DMS153 treated with DMSO at 0.1 percent for 48 hours (cell line): ENCODE measurements around the gene UBE2G2.
A peak's percentile ranks its signal among the peaks of the same experiment; 100 is the strongest.

ENCODE experiments used
- DNase-seq: peaks from one replicate; lab custom pipeline; 2025; ENCODE audit not compliant: unreplicated experiment; lab: John Stamatoyannopoulos, UW

Gene UBE2G2

DNA sequence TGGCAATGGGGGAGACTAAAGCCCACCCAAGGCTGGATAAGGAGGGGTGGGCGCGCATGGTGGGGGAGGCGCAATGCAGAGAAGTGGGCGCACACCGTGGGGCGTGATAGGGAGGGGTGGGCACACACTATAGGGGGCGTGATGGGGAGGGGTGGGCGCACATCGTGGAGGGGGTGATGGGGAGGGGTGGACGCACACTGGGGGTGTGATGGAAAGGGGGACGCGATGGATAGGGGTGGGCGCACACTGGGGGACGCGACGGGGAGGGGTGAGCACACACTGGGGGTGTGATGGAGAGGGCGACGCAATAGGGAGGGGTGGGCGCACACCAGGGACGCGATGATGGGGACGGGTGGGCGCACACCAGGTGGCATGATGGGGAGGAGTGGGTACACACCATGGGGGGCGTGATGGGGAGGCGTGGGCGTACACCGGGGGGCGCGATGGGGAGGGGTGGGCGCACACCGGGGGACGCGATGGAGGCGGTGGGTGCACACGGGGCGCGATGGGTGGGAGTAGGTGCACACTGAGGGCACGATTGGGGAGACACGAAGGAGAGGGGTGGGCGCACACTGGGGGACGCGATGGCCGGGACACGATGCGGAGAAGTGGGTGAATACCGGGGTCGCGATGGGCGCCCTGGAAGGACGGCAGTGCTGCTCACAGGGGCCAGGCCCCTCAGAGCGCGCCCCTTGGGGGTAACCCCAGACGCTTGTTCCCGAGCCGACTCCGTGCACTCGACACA, 15.3 kb upstream of the UBE2G2 start:
- DNase-seq, result no peak

DNA sequence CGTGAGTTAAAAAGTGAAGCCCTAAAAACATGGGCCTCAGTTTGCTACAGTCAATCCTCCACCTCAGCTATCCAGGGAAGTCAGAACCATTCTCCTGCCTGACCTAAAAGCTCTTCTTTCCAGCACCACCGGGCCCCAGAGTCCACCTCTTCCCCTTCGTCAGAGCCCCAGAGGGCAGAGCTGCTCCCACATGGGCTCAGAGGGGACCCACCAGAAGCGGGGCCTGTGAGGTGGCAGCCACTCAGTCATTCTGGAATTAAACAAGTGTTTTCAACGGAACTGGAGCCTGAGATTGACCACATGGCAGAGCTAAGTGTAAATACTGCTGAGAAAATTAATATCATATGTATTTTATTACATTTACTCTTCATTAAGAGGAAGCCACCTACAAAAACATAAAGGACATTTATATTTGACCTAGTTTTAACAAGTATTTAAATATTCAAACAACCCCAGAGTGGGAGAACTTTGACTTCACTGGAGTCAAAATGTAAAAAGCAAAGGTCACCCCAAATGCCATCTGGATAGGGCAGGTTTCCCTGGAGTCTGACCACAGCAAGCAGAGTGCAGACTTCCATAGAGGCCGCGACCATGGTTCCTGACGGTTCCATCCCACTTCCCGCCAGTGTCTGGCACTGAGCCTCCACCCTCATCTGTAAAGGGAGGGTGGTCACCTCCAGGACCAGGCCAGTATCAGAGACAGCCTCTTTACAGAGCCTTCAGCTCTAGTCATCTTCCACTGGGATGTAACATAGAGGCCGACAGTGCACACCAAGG, 14.4 kb upstream of the UBE2G2 start:
- DNase-seq, result no peak

DNA sequence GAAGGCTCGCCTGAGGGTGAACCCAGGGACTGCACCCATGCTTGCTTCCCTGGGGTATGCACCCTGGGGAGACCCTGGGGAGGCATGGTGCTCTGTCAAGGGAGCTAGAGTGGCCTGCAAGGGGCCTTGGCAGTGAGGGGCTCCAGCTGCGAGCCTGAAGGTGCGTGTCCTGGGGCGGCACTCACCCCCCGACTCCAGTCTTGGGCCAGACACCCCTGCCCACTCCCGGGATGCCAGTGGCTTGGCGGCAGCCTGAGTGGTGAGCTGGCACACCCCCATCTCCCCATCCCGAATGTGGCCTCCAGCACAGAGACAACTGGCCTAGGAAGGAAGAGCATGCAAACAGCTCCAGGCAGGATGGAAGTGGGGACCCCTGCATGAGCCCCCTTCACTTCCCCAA, 13.6 kb upstream of the UBE2G2 start:
- DNase-seq, result no peak

DNA sequence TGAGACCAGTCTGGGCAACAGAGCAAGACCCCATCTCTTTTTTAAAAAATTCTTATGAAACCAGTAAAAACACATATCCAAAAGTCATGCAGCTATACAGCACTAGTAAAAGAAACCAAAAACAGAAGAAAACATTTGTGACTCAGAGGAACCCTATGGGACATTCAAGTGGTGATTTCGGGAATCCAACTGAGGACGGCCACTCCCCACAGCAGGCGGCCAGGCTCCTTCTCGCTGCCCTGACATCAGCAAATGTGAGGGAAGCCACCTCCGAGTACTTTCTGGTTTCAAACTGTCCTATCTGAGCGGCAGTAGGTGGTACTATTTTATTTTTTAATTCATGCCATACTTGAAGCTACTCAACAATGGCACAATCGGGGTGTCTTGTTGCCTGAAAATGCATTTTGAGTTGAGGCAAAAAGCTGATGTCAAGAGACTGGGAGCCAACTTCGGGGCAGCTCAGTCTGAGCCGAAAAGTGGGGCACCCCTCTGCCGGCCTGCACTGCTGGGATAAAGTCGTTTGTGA, 12.9 kb upstream of the UBE2G2 start:
- DNase-seq, result no peak

DNA sequence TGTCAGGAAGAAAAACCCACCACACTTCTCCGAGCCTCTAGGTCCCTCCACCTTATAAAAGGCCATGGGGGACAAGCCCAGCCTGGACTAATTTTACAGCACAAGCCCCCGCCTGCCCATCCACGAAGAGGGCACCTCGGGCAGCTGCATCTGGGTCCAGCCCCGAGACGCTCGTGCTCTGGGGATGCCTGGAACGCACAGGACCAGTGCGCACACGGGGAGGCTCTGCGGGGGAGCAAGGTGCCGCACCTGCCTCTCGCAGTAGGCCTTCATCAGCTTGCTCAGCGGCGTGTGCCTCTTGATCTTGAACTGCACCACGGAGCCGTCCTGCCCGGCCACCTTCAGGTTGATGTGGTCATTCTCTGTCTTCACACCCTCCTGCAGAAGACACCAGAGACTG, 12.1 kb upstream of the UBE2G2 start:
- DNase-seq, result no peak

DNA sequence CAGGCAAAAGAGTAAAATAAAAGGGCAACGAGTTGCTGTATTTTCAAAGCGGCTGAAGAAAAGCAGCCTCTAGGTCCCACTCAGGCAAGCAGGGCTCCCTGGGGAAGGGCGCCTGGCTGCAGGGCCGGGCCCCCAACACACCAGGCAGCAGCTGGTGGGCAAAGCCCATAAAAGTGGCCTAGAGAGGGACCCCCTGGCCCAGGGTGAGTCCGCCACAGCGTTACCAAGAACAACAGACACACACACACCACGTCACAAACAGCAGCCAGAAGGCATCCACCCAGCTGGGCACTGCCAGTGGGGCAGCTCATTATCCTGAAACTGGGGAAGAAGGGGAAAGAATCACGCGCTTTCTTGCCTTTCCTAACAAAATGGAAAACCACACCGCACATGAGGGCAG, 11.5 kb upstream of the UBE2G2 start:
- DNase-seq, result no peak

DNA sequence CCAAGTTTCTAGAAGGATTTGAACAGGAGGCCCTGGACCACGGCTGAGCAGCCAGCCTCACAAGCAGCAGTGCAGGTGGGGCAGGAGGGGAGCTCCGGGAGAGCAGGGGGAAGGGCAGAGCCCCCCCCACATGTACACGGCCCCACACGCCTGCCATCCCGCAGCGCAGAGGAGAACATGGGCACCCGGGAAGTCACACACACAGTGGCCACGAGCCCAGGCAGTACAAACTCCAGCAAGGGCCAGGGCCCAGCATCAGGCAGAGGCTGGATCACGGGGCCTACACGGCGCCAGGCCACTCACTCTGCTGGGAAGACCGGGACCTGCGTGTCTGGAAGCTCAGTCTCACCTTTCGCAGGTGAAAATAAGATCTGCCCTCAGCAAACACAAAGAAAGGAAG, 11.0 kb upstream of the UBE2G2 start:
- DNase-seq, result no peak

DNA sequence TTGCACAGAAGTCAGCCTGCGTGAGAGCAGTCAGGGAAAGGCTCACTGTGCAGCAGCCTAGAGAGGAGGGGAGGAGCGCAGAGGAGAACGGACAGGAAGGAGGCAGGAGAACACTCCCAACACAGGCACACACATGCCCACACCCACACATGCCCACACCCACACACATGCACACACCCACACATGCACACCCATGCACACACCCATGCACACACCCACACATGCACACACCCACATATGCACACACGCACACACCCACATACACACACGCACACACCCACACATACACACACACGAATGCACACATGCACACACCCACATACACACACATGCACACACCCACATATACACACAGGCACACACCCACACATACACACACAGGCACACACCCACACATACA, 9.2 kb upstream of the UBE2G2 start:
- DNase-seq, result no peak

DNA sequence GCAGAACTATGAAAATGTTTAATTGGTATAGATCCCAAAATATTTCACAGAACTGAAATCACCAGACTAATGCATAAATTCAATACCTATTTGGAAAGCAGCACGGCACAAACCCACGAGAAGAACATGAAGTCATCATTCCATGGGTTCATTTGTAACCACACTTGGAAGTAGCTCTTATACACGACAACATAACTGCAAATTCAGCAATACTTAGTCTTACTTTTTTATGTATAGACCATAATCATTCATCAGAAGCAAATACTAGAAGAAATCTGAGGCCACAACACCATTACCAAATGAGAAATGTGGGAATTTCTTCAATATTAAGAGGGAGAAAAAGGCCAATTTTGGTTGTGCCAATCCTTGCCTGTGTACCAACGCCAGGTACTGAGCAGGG, 4.2 kb upstream of the UBE2G2 start:
- DNase-seq, result no peak

DNA sequence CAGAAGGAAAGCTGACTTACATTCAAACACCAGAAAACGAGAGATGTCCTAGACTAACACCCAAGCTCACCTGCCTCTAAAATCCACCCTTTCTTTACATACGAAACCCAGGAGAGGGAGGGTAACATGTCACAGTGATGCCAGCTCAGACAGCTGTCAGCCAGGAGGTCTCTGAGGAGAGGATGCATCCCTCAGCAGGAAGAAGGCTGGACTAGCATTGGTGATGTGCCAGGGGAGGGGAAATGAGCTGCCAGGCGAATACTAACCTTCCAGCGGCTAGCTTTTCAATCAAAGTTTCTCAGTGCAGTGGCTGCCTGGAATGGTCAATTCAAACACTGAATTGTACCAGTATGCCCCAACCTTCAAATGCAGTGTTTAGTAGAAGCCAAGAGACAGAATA, 3.6 kb upstream of the UBE2G2 start:
- DNase-seq, result no peak

DNA sequence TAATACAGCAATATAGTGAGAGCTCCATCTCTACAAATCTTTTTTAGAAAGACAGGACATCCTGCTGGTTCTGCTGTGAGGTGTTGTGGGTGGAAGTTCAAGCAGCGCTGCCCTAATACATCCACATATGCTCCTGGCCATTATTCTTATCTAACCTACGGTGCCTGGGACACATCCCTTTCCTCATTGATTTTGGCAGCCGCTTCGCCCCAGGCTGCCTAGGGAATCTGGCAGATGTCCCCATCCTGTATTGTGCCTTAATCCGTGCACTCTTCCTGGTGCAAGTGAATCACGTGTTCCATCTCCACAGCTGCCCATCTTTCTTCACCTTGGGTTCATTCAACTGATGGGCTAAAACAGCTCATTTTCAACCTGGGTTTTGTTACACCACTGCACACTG, 3.1 kb upstream of the UBE2G2 start:
- no peak for DNase-seq

DNA sequence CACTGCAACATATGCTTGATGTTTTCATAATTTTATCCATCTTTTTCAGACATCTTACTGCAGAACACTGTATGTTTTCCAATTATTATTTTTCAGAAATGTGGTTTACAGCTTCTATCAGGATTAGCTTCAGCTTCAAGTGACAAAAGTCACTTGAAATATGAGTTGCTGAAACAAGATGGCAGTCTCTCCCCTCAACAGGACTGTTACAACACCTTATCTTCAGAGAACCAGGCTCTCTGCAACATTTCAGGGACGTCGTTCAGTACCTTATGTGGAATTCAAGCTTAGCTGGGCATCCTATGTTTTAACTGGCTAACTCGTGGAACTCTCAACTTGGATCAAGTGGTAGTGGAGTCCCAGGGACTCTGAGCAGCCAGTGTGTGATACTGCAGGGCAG, 2.0 kb upstream of the UBE2G2 start:
- no peak for DNase-seq

DNA sequence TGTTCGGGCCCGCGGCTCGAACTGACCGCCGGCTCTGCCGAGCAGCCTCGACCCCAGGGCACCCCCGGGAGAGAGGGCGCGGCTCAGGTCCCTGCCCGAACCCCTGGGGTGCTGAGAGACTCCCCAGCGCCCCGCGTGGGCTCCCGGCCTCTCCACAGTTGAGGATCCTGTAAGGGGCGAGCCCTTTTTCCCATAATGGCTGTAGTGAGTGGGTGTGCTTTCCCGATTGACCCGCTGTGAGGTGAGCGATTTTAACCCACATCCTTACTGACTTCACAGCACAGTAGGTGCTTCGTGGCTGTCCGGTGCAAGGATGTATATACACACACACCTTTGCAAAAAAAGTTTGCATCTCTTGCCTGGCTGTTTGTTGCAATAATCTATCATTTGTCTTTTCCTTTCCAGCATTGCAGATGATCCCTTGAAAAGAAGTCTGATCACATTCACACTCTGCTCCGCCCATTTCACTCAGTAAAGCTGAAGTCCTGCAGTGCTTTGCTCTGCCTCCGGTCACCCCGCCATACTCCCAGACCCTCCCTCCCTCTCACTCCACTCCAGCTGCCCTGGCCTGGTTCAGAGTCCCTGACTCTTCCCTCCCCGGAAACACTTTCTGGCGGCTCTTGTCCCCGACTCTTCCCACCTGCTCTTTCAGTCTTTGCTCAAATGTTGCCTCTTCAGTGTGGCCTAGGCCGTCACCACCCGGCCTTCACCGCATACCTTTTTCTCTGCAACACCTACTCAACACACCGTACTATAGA, 955 bp upstream of the UBE2G2 start:
- DNase-seq, result no peak

DNA sequence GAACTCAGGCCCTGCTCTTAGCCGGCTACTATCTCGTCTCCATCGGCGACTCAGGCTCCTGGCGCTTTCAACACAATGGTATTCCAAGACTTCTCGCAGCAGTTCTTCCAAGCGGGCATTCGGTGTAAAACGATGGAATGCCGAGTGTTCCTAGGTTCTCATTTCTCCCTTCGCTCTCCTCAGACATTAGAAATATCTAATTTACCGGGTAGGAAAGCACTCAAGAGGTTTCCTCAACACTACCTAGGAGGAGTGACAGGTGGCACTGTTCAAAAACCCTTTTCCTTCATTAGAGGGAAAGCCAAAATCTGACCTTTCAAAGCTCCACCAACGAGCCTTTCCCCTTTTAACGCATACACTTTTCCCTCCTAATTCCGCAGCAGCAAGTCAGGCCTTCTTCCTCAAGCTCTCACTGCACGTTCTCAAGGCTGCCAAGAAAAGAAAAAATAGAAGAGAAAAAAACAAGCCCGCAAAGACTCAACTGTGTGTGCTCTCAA, 601 bp downstream of the UBE2G2 start:
- no peak for DNase-seq

DNA sequence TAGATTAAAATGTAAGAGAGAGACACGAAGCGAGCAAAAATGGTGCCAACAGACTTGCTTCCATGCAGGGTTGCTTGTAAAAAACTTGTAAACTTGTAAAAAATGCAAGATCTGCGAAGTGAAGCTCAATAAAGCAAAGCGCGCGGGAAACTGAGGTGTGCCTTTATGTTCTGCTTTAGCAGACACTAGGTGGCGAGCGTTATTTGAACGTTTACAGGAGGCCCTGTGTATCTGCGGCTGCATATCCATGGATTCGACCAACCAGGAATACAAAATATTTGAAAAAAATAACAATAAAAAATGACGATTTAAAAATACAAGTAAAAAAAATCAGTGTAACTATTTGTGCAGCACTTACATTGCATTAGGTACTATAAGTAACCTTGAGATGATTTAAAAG, 1.5 kb downstream of the UBE2G2 start:
- no peak for DNase-seq

DNA sequence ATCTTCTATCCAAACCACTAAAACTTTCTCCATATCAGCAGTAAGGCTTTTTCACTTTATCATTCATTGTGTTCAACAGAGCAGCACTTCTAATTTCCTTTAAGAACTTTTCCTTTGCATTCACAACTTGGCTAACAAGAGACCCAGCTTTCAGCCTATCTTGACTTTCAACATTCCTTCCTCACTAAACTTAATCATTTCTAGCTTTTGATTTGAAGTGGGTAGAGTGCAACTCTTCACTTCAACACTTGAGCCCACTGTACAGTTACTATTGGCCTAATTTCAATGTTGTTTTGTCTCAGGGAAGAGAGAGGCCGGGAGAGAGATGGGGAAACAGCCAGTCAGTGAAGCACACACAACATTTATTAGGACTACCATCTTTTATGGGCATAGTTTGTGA, 2.0 kb downstream of the UBE2G2 start:
- DNase-seq, result no peak

DNA sequence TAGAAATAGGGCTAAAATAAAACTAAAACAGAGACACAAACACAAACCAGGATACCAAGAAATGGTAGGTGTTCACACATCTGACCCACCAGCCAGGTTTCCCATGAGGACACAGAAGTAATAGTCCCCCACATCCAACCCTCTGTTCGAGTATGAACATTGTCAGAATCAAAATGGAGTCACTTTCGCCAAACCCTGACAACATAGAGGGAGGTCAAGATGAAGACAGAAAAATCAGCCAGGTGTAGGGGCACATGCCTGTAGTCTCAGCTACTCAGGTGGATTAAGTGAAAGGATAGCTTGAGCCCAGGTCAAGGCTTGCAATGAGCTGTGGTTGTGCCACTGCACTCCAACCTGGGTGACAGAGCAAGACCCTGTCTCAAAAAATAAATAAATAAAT, 3.8 kb downstream of the UBE2G2 start:
- no peak for DNase-seq

DNA sequence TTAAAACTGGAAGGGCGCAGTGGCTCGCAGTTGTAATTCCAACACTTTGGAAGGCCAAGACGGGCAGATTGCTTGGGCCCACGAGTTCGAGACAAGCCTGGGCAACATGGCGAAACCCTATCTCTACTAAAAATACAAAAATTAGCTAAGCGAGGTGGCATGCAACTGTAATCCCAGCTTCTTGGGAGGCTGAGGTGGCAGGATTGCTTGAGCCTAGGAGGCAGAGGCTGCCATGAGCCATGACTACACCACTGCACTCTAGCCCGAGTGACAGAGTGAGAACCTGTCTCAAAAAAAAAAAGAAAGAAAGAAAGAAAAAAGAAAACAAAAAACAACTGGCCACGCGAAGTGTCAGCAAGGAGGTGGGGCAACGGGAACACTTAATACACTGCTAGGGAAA, 6.3 kb downstream of the UBE2G2 start:
- DNase-seq, result no peak

DNA sequence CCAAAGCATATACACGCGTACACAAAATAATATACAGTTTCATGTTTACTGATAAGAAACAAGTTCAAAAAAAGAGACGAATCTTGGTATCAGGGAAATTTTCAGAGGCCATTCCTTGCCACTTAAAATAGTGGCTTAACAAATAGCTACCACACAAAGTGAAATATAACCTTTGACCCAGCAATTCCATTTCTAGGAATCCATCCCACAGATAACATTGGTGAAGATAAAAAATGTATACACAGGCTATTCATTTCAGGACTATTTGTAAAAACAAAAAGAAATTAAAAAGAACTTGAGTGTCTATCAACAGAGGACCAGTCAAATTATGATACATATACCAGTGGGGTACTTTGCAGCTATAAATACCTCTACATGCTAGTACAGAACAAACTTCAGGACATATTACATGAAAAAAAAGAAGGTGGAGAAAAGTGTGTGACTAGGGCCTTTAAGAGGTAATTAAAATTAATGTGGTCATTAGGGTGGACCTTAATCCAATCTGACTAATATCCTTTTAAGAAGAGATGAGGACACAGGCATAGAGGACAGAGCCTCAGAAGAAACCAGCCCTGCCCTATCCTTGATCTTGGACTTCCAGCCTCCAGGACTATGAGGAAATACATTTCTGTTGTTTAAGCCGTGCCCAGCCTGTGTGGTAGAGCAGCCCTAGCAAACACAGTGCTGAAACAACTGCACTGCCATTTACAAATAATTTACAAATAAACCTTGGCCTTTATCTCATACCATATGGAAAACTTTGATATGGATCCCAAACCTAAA, 7.8 kb downstream of the UBE2G2 start:
- no peak for DNase-seq

DNA sequence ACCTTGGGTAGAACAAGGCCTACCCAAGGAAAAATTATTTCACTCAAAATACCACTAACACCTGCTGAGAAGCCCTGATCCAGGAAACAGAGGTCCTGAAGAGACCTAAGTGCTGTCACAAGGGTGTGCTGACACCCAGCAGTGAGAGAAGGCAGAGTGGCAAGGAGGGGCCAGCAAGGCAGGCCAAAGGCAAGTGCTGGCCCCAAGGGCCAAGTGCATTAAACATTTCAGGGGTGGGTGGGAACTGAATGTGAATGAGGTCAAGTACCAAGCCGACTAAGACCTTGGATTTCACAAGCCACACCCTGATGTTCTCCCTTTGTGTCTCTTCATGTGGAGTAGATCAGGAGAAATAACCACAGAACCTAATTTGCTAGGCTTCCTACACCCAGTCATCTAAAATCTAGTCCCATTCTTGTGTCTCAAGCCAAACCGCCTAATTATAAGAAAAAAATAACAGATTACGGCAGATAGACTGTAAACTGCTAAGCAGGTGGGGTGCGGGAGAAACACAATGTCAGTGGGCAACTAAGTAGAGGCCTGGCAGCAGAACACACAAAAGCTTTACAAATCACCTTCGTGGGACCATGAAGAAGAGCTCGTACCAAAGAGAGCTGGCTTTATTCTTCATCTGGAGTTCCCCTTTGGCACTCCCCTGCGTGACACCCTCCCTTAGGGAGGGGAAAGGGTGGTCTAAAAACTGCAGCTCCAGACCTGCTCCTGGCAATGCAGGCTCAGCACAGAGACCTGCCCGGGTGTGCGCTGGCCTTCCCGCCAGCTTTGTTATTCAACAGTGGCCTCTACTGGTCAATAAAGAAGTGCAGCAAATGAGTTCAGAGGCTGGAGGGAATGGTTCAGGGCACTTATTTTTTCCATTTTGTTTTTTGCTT, 8.7 kb downstream of the UBE2G2 start:
- peak; percentile 59 for DNase-seq
